PC-3 (cell line): ENCODE measurements around the gene PRPF40A. TPM values are rescaled to one million over a fixed set of nuclear protein-coding genes. Genes with fewer than 3 reads are reported as not detected.

Source experiments
- ATAC-seq: fragments of 200-7000 bp; cut with Tn5 transposase; 2 replicates; pipeline ENCODE4 v1.9.1; 2020; ENCODE audit warnings: mild to moderate bottlenecking, moderate library complexity
- BruUV-seq: library from RNA; stranded (reverse); fragments of 400-500 nt; replicated peaks from 2 replicates; lab custom pipeline; 2021; lab: Mats Ljungman, UMichigan
- CTCF ChIA-PET: fragments of 300-600 bp; sonication (Branson Sonifier 250); formaldehyde crosslinking; loops from one replicate; lab custom pipeline; 2022; ENCODE audit warnings: antibody characterized with exemption; lab: Charles Lee
- POLR2A ChIA-PET: fragments of 300-600 bp; sonication (Branson Sonifier 250); formaldehyde crosslinking; loops from one replicate; lab custom pipeline; 2022; ENCODE audit warnings: antibody characterized with exemption; ENCODE audit not compliant: unreplicated experiment; lab: Charles Lee
- DNase-seq: peaks from one replicate; pipeline ENCODE4 v3.0.0-alpha.2; 2015
- H2AFZ ChIP-seq: fragments of 300-600 bp; sonication (generic); 2 replicates; pipeline ENCODE4 v1.6.0; 2016; ENCODE audit warnings: antibody characterized with exemption, low read length
- H3F3A ChIP-seq: fragments of 300-600 bp; sonication (generic); one replicate; pipeline ENCODE4 v1.6.0; 2017; ENCODE audit warnings: antibody characterized with exemption, low read length, control low read depth, mild to moderate bottlenecking; ENCODE audit not compliant: unreplicated experiment
- H3K27ac ChIP-seq: fragments of 300-600 bp; sonication (generic); 2 replicates; pipeline ENCODE4 v1.5.1; 2016; ENCODE audit warnings: mild to moderate bottlenecking, low read length
- H3K27me3 ChIP-seq: fragments of 300-600 bp; sonication (generic); 2 replicates; pipeline ENCODE4 v1.6.1; 2016; ENCODE audit warnings: low read length, mixed read lengths
- H3K36me3 ChIP-seq: fragments of 300-600 bp; sonication (generic); 2 replicates; pipeline ENCODE4 v1.6.1; 2016; ENCODE audit warnings: low read depth, mixed run types, low read length, mixed read lengths
- H3K4me1 ChIP-seq: fragments of 300-600 bp; sonication (generic); 2 replicates; pipeline ENCODE4 v1.5.1; 2016; ENCODE audit warnings: low read length; ENCODE audit not compliant: insufficient read depth
- H3K4me2 ChIP-seq: fragments of 300-600 bp; sonication (generic); 2 replicates; pipeline ENCODE4 v1.6.0; 2016; ENCODE audit warnings: low read length
- H3K4me3 ChIP-seq: fragments of 300-600 bp; sonication (generic); 2 replicates; pipeline ENCODE4 v1.5.1; 2016; ENCODE audit warnings: mild to moderate bottlenecking, low read length, mixed read lengths
- H3K79me2 ChIP-seq: fragments of 300-600 bp; sonication (generic); 2 replicates; pipeline ENCODE4 v1.6.1; 2017; ENCODE audit warnings: low read length, mixed read lengths
- H3K9ac ChIP-seq: fragments of 300-600 bp; sonication (generic); 2 replicates; pipeline ENCODE4 v1.6.0; 2016; ENCODE audit warnings: mild to moderate bottlenecking, low read length
- H3K9me2 ChIP-seq: fragments of 300-600 bp; sonication (generic); replicated peaks from 2 replicates; pipeline ENCODE4 v1.6.1; 2016; ENCODE audit warnings: mixed run types, low read length, mixed read lengths
- H3K9me3 ChIP-seq: fragments of 300-600 bp; sonication (generic); 2 replicates; pipeline ENCODE4 v1.6.1; 2016; ENCODE audit warnings: low read length, mixed read lengths
- H4K20me1 ChIP-seq: fragments of 300-600 bp; sonication (generic); 2 replicates; pipeline ENCODE4 v1.6.1; 2016; ENCODE audit warnings: low read length, mixed read lengths
- CTCF ChIP-seq: fragments of 300-600 bp; sonication (generic); conservative IDR thresholded peaks from 2 replicates; pipeline ENCODE4 v1.5.1; 2017; ENCODE audit warnings: antibody characterized with exemption, low read depth, mild to moderate bottlenecking, low read length
- EZH2 ChIP-seq: fragments of 300-600 bp; sonication (generic); IDR thresholded peaks from one replicate; pipeline ENCODE4 v1.6.1; 2017; ENCODE audit warnings: antibody characterized with exemption, mild to moderate bottlenecking, low read length; ENCODE audit not compliant: unreplicated experiment
- EZH2phosphoT487 ChIP-seq: fragments of 300-600 bp; sonication (generic); IDR thresholded peaks from 2 replicates; pipeline ENCODE4 v1.6.1; 2018; ENCODE audit warnings: mild to moderate bottlenecking, antibody characterized with exemption, low read length, borderline replicate concordance
- intact Hi-C: fragments of 100-400 bp; cut with micrococcal nuclease; formaldehyde crosslinking; loops from 2 replicates; pipeline ENCODE4 v1.9.0; 2023
- total RNA-seq: library from RNA; depleted of rRNA; stranded (reverse); fragments of >200 nt; gene quantifications from 2 replicates; pipeline ENCODE4 v1.2.3, GENCODE V29; 2014

PRPF40A gene
- total RNA-seq, 1 experiment from 2014 or later, result 140 TPM

DNA sequence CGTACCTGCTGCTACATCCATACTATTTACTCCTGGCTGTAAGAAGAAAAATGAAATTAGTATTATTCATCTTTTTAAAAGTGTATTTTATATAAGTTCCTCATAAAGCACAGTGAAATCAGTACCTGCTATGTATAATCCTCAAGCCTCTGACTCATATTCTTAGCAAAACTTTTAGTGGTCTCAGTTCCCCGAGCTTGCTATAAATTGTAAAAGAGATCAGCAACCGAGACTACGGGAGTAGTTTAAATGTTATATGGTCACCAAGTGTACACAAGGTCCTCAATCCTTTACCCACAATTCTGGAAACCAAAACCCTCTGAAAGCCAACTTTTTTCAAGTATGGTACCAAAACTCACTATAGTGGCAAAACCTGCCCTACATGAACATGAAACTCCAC is 24.2 kb downstream of the PRPF40A start:
- POLR2A ChIA-PET, result no interaction called here
- intact Hi-C loops, result no loop called here
- Histone ChIP-seq H3K36me3 (peaks cover 20% of the 10 kb centered on the region), H3K79me2 (peaks cover 39% of the 10 kb centered on the region), H3K9me2 (no peaks in the 10 kb centered on the region), H3K4me3 (no peak overlapping the region), H3K27ac (no peak overlapping the region), H3K27me3 (no peaks in the 10 kb centered on the region), H3K9ac (no peak overlapping the region), H2AFZ (no peak overlapping the region), H4K20me1 (peaks cover 26% of the 10 kb centered on the region; the same call in 1 of the 2 replicates), H3K9me3 (no peaks in the 10 kb centered on the region), H3K4me1 (no peaks in the 10 kb centered on the region), H3K4me2 (no peak overlapping the region), H3F3A (no peaks in the 10 kb centered on the region)
- ATAC-seq, result no peak
- CTCF ChIA-PET, result no interaction called here
- TF ChIP-seq CTCF, result no peak
- TF ChIP-seq EZH2phosphoT487, result no peak
- no peak for TF ChIP-seq EZH2
- BruUV-seq, result no TSS peak
- no peak for DNase-seq

- no peak for TF ChIP-seq CTCF
- no peak overlapping the region for H3K4me3 ChIP-seq
- CTCF ChIA-PET, result no interaction called here
Observed at GRCh38 chr2:152686321-152686720, 30.9 kb downstream of the PRPF40A start.

DNA sequence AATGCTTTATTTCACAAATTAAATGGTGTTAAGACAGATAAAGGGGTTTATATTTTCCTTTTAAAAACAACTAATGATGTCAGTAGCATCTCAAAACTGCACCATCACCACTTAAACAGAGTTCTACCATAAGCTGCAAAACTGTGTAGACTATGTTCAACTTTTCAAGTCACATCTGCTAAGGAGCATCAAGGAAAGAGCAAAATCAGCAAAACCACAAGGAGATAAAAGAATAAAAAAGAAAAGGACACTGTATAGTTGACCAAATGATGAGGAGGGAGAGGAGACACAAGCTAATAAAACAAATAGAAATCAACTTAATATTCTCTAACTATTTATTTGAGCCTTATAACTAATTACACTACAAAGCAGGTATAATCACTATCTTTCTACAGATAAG is 33.9 kb downstream of the PRPF40A start:
- no peak overlapping the region for H3K27ac ChIP-seq
- H3K9me3 ChIP-seq, result no peaks in the 10 kb centered on the region
- peaks cover 38% of the 10 kb centered on the region for H3K36me3 ChIP-seq
- ChIA-PET CTCF (no interaction called here), POLR2A (no interaction called here)
- H3K4me1 ChIP-seq, result no peaks in the 10 kb centered on the region
- H3K9me2 ChIP-seq, result no peaks in the 10 kb centered on the region
- intact Hi-C loops, result no loop called here
- no peak for DNase-seq
- no peak overlapping the region for H2AFZ ChIP-seq
- H3K4me2 ChIP-seq, result no peak overlapping the region
- H3K4me3 ChIP-seq, result no peak overlapping the region
- no peak for ATAC-seq
- peaks cover 50% of the 10 kb centered on the region for H3K79me2 ChIP-seq
- H4K20me1 ChIP-seq, result 0 out of 2 replicates have a peak, but pooled peaks cover 22% of the 10 kb centered on the region
- no peak overlapping the region for H3K9ac ChIP-seq
- no peak for TF ChIP-seq EZH2
- TF ChIP-seq EZH2phosphoT487, result no peak
- TF ChIP-seq CTCF, result no peak
- no peaks in the 10 kb centered on the region for H3F3A ChIP-seq
- BruUV-seq, result no TSS peak
- H3K27me3 ChIP-seq, result no peaks in the 10 kb centered on the region

More at GRCh38 chr2:152686321-152686720, 30.9 kb downstream of the PRPF40A start:
- intact Hi-C loops, result no loop called here
- no peaks in the 10 kb centered on the region for H3K27me3 ChIP-seq
- H3K9me2 ChIP-seq, result no peaks in the 10 kb centered on the region
- H3K9ac ChIP-seq, result no peak overlapping the region
- POLR2A ChIA-PET, result no interaction called here
- no peaks in the 10 kb centered on the region for H3F3A ChIP-seq
- no peaks in the 10 kb centered on the region for H3K4me1 ChIP-seq
- 0 out of 2 replicates have a peak, but pooled peaks cover 22% of the 10 kb centered on the region for H4K20me1 ChIP-seq
- H3K36me3 ChIP-seq, result peaks cover 12% of the 10 kb centered on the region
- H3K79me2 ChIP-seq, result peaks cover 50% of the 10 kb centered on the region
- no peak overlapping the region for H3K4me2 ChIP-seq
- BruUV-seq, result no TSS peak
- no peak overlapping the region for H2AFZ ChIP-seq
- H3K9me3 ChIP-seq, result no peaks in the 10 kb centered on the region
- ATAC-seq (no peak), DNase-seq (no peak)
- H3K27ac ChIP-seq, result no peak overlapping the region
